ENCODE data around the gene PRKCQ. TPM values are rescaled to one million over a fixed set of nuclear protein-coding genes. Genes with fewer than 3 reads are reported as not detected.
A peak's percentile ranks its signal among the peaks of the same experiment; 100 is the strongest.

PRKCQ gene
- total and polyA plus RNA-seq, 2 of the 13 experiments (the other 11 are each of a cell fraction or from before 2014, with no cell fraction given), result 0.13 to 0.35 TPM

DNA sequence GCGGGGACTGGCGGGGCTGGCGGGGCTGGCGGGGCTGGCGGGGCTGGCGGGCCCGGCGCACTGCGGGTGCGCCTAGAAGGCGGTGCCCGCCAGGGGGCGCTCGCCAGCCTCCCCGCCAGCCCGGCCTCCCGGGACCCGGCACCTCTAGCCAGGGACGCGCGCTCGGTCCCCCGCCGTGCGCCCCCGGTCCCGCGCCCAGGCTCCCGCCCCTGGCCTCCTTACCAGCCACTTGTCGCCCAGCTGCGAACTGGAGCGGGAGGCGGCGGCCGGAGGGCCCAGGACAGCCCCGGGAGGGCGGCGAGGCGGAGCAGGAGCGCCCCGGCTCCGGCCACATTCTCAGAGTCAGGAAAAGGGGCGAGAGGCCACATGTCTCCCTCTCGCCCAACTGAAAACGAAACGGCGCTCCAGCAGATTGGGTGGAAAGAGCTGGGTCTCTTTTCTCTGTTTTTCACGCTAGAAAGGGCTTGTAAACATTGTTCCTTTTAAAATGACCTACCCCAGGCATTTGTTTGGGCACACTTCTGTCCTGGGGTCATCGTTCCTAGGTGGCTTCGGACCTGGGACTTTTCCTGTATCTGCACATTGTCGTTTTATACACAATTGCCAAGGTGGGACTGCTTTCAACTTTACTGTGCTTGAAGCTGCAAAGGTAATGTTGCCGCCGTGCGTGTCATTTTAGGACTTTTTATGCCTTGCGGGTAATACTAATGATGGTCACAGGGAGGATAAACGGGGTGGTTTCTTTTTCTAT, 378 bp upstream of the PRKCQ start (continued):
- TF ChIP-seq ZFAT (CRISPR knock-in tag; conservative IDR thresholded peaks at IDR 0.05) (no peak), ZNF713 (CRISPR knock-in tag; IDR thresholded peaks at IDR 0.05) (0 out of 2 replicates have a peak, but pooled peaks have one; percentile 64), TBL1XR1 (IDR thresholded peaks at IDR 0.05; ENCODE audit: borderline replicate concordance, low read length, partially characterized antibody) (no peak), ZNF333 (CRISPR knock-in tag; IDR thresholded peaks at IDR 0.05; ENCODE audit: borderline replicate concordance) (no peak), RARG (CRISPR knock-in tag; IDR thresholded peaks at IDR 0.05; ENCODE audit: low read depth) (no peak), ZFP1 (CRISPR knock-in tag; IDR thresholded peaks at IDR 0.05) (no peak), ZNF234 (CRISPR knock-in tag; conservative IDR thresholded peaks at IDR 0.05) (no peak), HCFC1 (IDR thresholded peaks at IDR 0.05; ENCODE audit: low read depth, low read length) (no peak), ZNF34 (CRISPR knock-in tag; IDR thresholded peaks at IDR 0.05; ENCODE audit: borderline replicate concordance) (no peak), SOX13 (IDR thresholded peaks at IDR 0.05) (no peak), SOX13 (CRISPR knock-in tag; conservative IDR thresholded peaks at IDR 0.05 in 1 of 2, IDR thresholded peaks at IDR 0.05 in 1 of 2) (no peak; a peak in 1 of 4 replicates)
- TF ChIP-seq, protein P1, sequence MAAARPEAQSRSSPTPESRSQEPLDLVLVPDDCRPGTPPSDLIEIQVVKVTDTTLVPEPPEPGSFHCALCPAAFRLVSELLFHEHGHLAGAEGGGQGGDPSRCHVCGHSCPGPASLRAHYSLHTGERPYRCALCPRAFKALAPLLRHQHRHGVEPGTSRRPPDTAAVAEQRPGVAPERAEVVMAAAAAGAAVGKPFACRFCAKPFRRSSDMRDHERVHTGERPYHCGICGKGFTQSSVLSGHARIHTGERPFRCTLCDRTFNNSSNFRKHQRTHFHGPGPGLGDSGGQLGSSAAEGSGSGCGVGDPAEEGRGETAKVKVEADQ (CRISPR knock-in tag; IDR thresholded peaks at IDR 0.05; ENCODE audit: borderline replicate concordance), result no peak
- TF ChIP-seq, protein P2, sequence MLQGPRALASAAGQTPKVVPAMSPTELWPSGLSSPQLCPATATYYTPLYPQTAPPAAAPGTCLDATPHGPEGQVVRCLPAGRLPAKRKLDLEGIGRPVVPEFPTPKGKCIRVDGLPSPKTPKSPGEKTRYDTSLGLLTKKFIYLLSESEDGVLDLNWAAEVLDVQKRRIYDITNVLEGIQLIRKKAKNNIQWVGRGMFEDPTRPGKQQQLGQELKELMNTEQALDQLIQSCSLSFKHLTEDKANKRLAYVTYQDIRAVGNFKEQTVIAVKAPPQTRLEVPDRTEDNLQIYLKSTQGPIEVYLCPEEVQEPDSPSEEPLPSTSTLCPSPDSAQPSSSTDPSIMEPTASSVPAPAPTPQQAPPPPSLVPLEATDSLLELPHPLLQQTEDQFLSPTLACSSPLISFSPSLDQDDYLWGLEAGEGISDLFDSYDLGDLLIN (CRISPR knock-in tag; IDR thresholded peaks at IDR 0.05; ENCODE audit: borderline replicate concordance), result no peak
- TF ChIP-seq, protein P3, sequence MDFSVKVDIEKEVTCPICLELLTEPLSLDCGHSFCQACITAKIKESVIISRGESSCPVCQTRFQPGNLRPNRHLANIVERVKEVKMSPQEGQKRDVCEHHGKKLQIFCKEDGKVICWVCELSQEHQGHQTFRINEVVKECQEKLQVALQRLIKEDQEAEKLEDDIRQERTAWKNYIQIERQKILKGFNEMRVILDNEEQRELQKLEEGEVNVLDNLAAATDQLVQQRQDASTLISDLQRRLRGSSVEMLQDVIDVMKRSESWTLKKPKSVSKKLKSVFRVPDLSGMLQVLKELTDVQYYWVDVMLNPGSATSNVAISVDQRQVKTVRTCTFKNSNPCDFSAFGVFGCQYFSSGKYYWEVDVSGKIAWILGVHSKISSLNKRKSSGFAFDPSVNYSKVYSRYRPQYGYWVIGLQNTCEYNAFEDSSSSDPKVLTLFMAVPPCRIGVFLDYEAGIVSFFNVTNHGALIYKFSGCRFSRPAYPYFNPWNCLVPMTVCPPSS (IDR thresholded peaks at IDR 0.05), result no peak
- TF ChIP-seq, protein P4, sequence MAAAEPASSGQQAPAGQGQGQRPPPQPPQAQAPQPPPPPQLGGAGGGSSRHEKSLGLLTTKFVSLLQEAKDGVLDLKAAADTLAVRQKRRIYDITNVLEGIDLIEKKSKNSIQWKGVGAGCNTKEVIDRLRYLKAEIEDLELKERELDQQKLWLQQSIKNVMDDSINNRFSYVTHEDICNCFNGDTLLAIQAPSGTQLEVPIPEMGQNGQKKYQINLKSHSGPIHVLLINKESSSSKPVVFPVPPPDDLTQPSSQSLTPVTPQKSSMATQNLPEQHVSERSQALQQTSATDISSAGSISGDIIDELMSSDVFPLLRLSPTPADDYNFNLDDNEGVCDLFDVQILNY (CRISPR knock-in tag; conservative IDR thresholded peaks at IDR 0.05), result no peak
- TF ChIP-seq, protein P5, sequence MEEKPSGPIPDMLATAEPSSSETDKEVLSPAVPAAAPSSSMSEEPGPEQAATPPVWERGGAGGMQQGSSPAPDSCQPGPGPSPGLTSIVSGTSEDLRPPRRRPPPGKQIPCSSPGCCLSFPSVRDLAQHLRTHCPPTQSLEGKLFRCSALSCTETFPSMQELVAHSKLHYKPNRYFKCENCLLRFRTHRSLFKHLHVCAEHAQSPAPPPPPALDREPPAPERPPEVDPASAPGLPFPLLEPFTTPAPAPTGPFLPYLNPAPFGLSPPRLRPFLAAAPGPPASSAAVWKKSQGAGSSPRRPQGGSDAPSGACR (CRISPR knock-in tag; IDR thresholded peaks at IDR 0.05), result no peak
- TF ChIP-seq, protein P6, sequence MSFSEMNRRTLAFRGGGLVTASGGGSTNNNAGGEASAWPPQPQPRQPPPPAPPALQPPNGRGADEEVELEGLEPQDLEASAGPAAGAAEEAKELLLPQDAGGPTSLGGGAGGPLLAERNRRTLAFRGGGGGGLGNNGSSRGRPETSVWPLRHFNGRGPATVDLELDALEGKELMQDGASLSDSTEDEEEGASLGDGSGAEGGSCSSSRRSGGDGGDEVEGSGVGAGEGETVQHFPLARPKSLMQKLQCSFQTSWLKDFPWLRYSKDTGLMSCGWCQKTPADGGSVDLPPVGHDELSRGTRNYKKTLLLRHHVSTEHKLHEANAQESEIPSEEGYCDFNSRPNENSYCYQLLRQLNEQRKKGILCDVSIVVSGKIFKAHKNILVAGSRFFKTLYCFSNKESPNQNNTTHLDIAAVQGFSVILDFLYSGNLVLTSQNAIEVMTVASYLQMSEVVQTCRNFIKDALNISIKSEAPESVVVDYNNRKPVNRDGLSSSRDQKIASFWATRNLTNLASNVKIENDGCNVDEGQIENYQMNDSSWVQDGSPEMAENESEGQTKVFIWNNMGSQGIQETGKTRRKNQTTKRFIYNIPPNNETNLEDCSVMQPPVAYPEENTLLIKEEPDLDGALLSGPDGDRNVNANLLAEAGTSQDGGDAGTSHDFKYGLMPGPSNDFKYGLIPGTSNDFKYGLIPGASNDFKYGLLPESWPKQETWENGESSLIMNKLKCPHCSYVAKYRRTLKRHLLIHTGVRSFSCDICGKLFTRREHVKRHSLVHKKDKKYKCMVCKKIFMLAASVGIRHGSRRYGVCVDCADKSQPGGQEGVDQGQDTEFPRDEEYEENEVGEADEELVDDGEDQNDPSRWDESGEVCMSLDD (CRISPR knock-in tag; IDR thresholded peaks at IDR 0.05; ENCODE audit: borderline replicate concordance), result no peak
- TF ChIP-seq, protein P7, sequence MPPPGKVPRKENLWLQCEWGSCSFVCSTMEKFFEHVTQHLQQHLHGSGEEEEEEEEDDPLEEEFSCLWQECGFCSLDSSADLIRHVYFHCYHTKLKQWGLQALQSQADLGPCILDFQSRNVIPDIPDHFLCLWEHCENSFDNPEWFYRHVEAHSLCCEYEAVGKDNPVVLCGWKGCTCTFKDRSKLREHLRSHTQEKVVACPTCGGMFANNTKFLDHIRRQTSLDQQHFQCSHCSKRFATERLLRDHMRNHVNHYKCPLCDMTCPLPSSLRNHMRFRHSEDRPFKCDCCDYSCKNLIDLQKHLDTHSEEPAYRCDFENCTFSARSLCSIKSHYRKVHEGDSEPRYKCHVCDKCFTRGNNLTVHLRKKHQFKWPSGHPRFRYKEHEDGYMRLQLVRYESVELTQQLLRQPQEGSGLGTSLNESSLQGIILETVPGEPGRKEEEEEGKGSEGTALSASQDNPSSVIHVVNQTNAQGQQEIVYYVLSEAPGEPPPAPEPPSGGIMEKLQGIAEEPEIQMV (CRISPR knock-in tag; IDR thresholded peaks at IDR 0.05; ENCODE audit: low read depth), result no peak

Data from HepG2 (cell line).